LNCAP (cell line): ENCODE measurements around the gene PPP1R3D.

Source experiments
- CTCF ChIP-seq: fragments of 450-650 bp; IDR thresholded peaks from 2 replicates; pipeline ENCODE4 v1.5.1; 2017; ENCODE audit warnings: mild to moderate bottlenecking

The PPP1R3D gene

GRCh38 chr20:59958626-59959025 lies 18.5 kb upstream of the PPP1R3D start:
- no peak for TF ChIP-seq CTCF

GRCh38 chr20:59958123-59958522 lies 18.0 kb upstream of the PPP1R3D start, which contains the start of gene CDH26:
CDH26 (plus strand) TSS chr20:59958423; CDS start chr20:59958727, 304 bp downstream.
- no peak for TF ChIP-seq CTCF

GRCh38 chr20:59955131-59955796 lies 15.2 kb upstream of the PPP1R3D start:
- TF ChIP-seq CTCF, result peak; percentile 62; the same call in 1 of the 2 replicates

- no peak for TF ChIP-seq CTCF
Measured at GRCh38 chr20:59954718-59955117, 14.6 kb upstream of the PPP1R3D start.

GRCh38 chr20:59949911-59950310 lies 9.8 kb upstream of the PPP1R3D start:
- TF ChIP-seq CTCF, result no peak

GRCh38 chr20:59948828-59949720 lies 9.0 kb upstream of the PPP1R3D start:
- TF ChIP-seq CTCF, result peak; percentile 76

GRCh38 chr20:59948212-59948611 lies 8.1 kb upstream of the PPP1R3D start:
- TF ChIP-seq CTCF, result no peak
